HL-60/S4 treated with retinoic acid at 250 ng/mL for 4 days and 3 days (cell line): Measurements from ENCODE around the gene TSKU.
"Not testable (repeated sequence)": the region's sequence is repeated elsewhere in the genome, so short reads cannot be mapped to it uniquely, and the experiment has no call there.

ENCODE experiments used
- in situ Hi-C: fragments of 300-500 bp; cut with MboI; formaldehyde crosslinking; loops from 2 replicates; pipeline ENCODE4 v1.7.0; 2022; ENCODE audit warnings: low sequenced_read_pairs

The TSKU gene

GRCh38 chr11:76787271-76787670 is 4.1 kb downstream of the TSKU start:
- in situ Hi-C loops, result no loop called here

- in situ Hi-C loops, result no loop called here
Measured at GRCh38 chr11:76787911-76788596, 4.9 kb downstream of the TSKU start.

- in situ Hi-C loops, result no loop called here
Measured at GRCh38 chr11:76788661-76789442, 5.7 kb downstream of the TSKU start.

GRCh38 chr11:76789443-76789719 is 6.2 kb downstream of the TSKU start:
- in situ Hi-C loops, result no loop called here

- in situ Hi-C loops, result no loop called here
Measured at GRCh38 chr11:76790251-76790650, 7.1 kb downstream of the TSKU start.

- in situ Hi-C loops, result not testable (repeated sequence)
Measured at GRCh38 chr11:76791002-76791770, 8.0 kb downstream of the TSKU start.

GRCh38 chr11:76791861-76792260 is 8.7 kb downstream of the TSKU start:
- in situ Hi-C loops, result no loop called here

GRCh38 chr11:76792505-76793264 is 9.5 kb downstream of the TSKU start:
- in situ Hi-C loops, result no loop called here

GRCh38 chr11:76793391-76794291 is 10.5 kb downstream of the TSKU start:
- in situ Hi-C loops, result no loop called here

DNA sequence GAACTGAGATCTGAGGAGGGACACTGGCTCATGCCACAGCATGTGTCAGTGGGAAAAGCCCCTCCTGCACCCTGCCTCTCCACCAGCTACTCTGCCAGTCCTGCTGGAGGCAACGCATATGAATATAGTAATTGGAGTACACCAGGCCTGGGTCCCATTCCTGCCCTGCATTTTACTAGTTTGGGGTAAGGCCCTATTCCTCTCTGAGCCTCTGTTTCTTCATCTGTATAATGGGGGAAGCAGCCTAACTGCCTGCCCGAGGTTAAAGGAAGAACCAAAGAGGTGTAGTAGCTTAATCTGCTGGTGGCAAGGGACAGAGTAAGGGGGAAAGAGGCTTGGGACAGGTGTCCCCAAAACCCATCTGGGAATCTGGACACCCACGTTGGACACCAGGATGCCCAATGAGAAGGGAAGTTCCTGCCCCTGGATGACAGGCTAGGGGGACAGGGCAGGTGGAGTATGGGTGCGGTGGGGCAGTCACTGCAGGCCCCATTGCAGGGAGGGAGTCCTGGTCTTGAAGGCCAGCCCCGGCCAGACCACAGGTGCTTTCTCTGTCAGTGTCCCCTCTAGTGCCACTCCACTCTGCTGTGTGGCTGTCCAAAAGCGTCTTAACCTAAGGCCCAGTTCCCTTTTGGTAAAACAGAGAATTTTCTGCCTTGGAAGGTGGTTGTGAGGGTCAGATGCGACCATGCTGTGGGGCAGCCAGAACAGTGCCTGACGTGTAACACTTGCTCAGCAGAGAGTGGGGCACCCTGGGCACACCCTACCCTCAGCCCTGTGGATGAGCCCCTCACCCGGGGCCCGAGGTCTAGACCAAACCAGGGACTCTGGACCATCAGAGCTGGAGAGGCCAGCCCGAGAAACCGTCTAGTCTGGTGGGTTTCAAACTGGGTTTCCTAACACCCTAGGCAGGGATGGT is 11.5 kb downstream of the TSKU start:
- in situ Hi-C loops, result no loop called here

- in situ Hi-C loops, result no loop called here
Measured at GRCh38 chr11:76795290-76795935, 12.3 kb downstream of the TSKU start.

DNA sequence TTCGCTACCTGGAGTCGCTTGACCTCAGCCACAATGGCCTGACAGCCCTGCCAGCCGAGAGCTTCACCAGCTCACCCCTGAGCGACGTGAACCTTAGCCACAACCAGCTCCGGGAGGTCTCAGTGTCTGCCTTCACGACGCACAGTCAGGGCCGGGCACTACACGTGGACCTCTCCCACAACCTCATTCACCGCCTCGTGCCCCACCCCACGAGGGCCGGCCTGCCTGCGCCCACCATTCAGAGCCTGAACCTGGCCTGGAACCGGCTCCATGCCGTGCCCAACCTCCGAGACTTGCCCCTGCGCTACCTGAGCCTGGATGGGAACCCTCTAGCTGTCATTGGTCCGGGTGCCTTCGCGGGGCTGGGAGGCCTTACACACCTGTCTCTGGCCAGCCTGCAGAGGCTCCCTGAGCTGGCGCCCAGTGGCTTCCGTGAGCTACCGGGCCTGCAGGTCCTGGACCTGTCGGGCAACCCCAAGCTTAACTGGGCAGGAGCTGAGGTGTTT is 12.8 kb downstream of the TSKU start:
- in situ Hi-C loops, result no loop called here

GRCh38 chr11:76796511-76797198 is 13.5 kb downstream of the TSKU start:
- in situ Hi-C loops, result no loop called here

GRCh38 chr11:76797341-76798201 is 14.4 kb downstream of the TSKU start:
- in situ Hi-C loops, result no loop called here

- in situ Hi-C loops, result no loop called here
Measured at GRCh38 chr11:76798202-76798581, 15.0 kb downstream of the TSKU start.

GRCh38 chr11:76798671-76799065 is 15.5 kb downstream of the TSKU start:
- in situ Hi-C loops, result no loop called here
